ENCODE measurements around the gene ASTN2.
"Not testable (repeated sequence)": the region's sequence is repeated elsewhere in the genome, so short reads cannot be mapped to it uniquely, and the experiment has no call there.

Gene ASTN2

DNA sequence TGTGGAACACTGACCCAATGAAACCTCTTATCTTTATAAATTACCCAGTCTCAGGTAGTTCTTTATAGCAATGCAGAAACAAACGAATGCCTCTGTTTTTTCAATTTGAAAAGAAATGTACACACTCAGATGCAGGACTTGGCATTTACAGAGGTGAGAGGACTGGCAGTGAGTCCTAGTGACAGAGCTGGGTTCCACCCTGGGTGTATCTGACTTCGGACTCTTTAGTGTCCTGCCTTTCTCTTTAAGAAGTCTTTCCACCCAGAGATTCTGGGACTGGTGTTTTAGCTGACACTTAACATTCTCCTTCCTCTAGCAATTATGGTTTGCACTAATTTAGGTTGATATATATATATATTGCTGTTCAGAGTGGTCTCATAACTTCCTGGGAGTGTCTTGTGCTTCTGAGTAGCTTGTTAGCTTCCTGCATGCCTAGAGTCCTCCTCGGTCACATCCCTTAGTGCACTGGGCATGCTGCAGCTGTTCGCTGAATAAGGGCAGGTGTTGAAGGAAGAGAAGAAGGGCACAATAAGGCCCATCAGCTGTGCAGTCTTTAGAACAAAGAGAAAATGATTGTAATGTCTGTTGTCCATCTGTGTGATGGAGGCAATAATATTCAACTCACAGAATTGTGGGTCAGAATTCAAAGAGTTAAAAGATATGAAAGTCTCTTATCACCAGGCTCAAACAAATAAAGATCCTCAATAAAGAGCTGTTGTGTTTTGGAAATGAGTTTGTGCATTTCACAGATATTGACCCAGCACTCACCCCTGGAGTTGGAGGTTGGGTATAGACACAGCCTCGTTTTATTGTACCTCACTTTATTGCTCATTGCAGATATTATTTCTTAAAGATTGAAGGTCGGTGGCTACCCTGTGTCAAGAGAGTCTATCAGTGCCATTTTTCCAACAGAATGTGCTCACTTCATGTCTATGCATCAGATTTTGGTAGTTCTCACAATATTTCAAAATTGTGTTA, 540.6 kb downstream of the ASTN2 start:
- no peak for DNase-seq (ENCODE audit: low read depth in 2 of 2)

DNA sequence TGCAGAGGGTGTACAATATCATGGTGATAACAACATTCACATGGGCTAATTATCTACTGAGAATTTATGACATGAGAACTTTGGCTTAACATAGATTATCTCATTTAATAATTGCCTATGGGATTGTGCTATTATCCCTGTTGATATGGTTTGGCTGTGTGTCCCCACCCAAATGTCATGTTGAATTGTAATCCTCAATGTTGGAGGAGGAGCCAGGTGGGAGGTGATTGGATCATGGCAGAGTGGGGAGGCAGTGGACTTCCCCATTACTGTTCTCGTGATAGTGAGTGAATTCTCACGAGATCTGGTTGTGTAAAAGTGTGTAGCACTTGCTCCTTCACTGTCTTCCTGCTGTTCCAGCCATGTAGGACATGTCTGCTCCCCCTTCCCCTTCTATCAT, 541.4 kb downstream of the ASTN2 start:
- DNase-seq (ENCODE audit: low read depth in 2 of 2): no peak

DNA sequence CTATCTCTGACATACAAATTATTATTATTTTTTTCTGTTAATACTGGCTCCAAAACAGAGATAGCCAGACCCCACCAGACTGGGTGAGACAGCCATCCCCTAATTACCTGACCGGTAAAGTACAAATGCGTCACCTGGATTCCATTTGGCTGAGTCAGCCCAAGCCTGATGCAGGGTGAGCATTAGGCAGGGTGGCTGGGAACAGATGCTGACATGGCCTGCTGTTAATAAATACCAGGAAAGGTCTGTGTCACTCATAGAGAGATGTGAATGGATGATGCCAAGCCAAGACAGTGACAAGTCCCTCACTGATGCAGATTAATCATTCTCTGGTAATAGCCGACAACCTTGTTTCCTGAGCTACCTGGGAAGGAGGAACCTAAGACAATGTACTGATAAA, 544.3 kb downstream of the ASTN2 start:
- DNase-seq (ENCODE audit: low read depth in 2 of 2): no peak

DNA sequence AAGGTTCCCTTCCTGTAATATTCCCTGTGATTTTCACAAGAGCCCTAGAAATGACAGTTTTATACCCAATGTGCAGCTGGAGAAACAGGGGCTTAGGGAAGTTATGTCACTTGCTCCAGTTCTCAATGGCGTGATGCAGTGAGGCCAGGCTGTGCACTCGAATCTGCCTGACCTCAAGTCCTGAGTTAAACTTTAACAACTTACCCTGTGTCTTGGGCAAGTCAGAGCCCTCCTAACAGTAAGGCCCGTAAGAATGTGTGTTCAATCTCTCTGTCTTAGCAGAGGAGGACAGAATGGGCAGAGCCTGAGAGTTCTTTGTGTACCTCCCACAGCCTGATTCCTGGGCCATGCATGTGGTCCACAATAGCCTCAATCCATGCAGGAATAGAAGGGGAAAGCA, 546.7 kb downstream of the ASTN2 start:
- no peak for DNase-seq (ENCODE audit: low read depth in 2 of 2)

DNA sequence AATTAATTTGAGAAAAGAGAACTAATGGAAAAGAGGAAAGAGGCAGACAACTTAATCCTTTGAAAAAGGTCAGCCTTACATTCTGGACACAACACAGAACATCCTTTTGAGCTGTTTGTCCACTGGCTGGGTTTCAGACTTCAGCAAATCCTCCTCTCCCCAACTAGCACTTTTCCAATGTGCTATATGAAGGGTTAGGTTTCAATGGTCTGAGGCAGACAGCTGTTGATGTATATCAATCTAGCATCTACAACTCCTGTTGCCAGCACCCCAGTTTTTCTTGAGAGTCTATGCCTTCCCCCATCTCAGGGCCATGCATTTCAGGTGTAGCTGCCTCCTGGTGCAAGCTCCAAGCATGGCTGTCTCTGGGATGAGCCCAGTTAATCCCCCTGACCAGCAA, 553.5 kb downstream of the ASTN2 start:
- no peak for DNase-seq (ENCODE audit: low read depth in 2 of 2)

DNA sequence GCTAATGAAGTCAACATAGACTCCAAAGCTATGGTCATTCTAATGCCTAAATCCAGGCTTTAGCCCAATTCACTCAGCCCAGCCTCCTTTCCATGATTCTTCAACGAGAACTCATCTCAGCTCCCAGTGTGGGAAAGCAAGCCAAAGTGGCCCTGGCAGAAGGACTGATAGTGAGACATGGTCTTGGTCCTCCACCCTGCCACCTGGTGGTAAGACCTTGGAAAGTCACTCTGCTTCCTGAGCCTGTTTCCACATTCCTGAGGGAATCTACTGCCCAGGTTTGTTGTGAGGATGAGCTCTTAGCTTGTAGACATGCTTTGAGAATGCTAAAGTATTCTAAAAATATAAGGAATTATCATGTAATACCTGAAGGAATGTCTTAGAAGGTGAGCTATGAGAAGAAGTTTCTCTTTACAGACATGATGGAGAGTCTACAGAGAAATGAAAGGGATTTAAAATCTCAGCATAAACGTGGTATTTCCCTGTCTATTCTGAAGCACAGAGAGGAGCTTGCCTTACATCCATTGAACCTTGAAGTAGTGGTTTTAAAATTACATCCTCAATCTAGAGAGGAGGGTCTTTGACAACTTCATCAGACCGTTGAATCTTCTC, 554.2 kb downstream of the ASTN2 start:
- peak in 1 of 2 donors; percentile 0 for DNase-seq (ENCODE audit: low read depth in 2 of 2)

DNA sequence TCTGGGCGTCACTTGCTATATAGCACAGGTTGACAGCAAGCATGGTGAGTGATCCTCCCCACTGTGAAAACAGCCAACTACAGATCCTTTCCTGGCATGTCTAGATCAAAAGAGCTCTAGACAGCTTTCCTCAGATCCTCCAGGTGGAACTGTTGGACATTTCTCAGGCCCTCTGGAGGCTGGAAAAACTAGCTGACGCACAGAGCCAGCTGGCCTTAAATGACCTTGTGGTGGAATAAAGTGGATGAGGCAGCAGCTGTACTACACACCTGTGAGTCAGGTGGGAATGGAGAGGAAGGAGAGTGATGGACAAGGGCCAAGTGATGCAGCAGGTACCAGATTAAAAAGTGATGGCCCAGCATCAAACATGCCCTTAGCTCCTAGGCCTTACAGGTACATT, 555.1 kb downstream of the ASTN2 start:
- DNase-seq (ENCODE audit: low read depth in 2 of 2): no peak

DNA sequence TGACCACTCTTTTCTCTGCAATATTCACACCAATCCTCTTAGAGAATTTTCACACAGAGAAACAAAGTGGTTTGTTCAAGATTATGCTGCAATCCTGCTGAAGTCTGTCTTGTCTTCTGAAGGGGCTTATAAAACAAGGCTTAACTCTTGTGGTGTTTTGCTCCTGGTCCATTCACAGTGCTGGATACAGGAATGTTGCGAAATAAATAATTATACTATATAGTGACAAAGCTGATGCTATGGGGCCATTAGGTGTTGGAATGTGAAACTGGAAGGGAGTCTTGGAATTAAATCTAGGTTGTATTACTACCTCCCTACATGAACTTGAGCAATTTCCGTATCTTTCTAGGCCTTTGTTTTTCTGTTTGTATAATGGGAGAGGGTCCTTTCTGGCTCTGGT, 557.5 kb downstream of the ASTN2 start:
- no peak for DNase-seq (ENCODE audit: low read depth in 2 of 2)

DNA sequence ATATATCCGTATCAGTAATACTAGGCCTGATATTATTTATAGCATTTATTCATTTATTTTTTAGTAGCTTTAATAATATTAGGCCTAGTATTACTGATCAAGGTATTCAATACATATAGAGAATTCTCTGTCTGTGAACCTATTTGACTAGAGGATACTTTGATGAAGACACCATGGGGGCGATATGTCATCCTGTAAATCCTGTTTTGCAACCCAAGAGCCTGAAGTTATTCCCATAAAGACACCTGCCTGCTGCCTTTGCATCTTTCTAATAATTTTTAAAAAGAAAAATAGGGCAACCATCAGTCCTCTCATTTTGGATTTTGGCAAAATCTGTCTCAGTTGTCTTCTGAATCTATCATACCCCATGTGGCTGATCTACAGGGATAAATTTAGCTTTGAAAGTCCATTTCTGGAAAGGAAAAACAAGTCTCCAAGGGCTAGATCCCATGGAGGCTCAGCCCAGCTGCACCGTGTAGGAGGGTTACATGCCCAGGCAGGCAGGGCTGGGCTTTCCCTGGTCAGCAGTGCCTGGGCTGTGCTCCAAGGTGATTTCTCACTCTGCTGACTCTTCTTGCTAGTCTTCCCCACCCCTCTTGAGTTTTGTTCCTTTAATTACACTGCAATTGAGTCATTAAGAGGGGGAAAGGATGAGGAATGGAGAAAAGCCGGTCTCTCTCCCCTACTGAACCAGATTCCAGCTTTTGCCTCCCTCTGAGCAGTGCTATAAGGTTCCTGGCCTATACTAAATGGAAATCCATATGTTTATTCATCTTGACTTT, 558.8 kb downstream of the ASTN2 start:
- DNase-seq (ENCODE audit: low read depth in 2 of 2): no peak

DNA sequence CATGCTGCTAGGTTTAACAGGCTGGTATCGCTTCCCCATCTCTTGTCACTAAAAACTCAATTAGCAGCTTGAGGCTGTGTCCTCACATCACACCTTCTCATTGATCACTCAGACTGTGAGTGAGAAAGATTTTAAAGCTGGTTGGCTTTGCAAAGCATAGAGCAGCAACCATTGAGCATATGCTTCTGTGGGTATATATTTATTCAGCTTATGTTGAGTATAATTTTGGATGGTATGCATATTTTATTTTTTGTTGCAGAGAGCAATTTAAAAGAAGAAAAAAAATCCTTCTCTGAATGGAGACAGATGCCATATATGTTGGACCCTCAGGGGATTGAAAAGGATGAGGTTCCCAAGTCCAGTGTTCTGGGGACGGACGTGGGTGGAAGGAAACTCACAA, 565.1 kb downstream of the ASTN2 start:
- DNase-seq (ENCODE audit: low read depth in 2 of 2): no peak

DNA sequence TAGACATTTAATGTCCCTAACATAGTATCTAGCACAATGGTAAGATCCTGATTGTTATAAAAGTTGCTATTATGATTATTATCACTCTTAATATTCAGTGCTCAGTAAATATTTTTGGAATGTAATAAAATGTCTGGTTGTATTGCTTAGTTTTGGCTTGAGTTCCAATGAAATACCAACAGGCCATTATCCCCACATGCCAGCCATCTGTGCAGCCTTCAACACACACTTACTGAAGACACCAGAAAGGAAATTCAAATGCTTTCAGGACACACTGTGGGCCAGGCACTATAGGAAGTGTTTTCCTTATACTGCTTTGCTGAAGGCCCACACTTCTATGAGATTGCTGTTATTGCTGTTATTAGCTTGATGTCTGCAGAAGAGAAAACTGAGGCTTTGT, 570.2 kb downstream of the ASTN2 start:
- no peak for DNase-seq (ENCODE audit: low read depth in 2 of 2)

DNA sequence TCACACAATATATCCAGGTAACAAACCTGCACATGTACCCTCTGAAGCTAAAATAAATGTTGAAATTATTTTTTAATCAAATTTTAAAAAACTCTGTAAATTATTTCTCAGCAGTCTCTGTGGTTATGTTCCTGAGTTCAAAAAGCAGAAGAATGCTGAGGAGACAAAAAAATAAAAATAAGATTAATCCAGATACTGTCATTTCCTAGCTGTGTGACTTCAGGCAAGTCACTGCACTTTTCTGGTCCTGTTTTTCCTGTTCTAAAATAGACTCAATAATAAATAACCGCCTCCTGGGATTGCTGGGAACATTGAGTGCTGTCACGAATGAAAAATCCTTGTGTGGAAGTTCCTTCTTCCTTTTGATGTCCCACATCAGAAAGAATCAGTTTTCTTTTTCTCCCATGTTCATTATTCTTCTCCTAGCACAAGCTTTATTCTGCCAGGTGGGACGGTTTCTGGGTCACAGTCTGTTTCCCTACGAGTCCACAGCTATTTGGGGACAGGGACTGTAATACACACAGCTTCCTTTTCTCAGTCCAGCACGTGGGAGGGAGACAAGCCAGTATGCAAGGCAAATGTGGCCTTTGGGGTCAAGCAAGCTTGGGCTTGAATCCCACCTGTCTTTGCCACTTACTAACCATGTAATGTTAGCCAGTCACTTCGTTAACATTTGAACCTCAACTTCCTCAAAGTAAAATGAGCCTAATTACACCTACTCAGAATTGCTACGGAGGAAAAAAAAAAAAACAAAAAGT, 570.8 kb downstream of the ASTN2 start:
- no peak for DNase-seq (ENCODE audit: low read depth in 2 of 2)

DNA sequence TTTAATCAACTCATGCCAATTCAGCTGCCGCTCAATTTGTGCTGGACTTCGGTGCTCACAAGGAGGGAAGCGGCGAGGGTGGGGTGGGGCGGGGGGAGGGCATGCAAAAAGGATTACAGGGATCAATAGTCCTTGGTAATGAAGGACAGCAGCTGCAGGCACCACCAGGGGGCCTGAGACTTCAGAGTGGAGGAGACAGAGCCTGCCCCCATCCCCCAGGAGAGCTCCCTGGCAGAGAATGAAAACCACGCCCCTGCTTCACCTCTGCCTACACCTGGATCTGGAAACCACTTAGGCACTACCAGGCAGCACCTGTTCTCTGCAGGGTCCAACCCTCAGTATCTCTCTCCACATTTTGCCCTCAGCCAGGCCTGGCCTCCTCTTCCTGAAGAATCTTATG, 572.2 kb downstream of the ASTN2 start:
- no peak for DNase-seq (ENCODE audit: low read depth in 2 of 2)

DNA sequence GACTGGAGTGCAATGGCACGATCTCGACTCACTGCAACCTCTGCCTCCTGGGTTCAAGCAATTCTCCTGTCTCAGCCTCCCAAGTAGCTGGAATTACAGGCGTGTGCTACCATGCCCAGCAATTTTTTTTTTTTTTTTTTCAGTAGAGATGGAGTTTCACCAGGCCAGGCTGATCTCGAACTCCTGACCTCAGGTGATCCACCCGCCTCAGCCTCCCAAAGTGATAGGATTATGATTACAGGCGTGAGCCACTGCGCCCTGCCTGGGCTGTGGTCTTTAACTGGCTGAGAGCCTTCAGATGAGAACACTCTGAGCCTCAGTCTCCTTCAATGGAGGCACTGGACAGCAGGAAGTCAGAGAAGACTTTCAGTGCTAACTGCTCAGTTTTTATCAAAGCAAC, 576.4 kb downstream of the ASTN2 start:
- DNase-seq (ENCODE audit: low read depth in 2 of 2): not testable (repeated sequence)

DNA sequence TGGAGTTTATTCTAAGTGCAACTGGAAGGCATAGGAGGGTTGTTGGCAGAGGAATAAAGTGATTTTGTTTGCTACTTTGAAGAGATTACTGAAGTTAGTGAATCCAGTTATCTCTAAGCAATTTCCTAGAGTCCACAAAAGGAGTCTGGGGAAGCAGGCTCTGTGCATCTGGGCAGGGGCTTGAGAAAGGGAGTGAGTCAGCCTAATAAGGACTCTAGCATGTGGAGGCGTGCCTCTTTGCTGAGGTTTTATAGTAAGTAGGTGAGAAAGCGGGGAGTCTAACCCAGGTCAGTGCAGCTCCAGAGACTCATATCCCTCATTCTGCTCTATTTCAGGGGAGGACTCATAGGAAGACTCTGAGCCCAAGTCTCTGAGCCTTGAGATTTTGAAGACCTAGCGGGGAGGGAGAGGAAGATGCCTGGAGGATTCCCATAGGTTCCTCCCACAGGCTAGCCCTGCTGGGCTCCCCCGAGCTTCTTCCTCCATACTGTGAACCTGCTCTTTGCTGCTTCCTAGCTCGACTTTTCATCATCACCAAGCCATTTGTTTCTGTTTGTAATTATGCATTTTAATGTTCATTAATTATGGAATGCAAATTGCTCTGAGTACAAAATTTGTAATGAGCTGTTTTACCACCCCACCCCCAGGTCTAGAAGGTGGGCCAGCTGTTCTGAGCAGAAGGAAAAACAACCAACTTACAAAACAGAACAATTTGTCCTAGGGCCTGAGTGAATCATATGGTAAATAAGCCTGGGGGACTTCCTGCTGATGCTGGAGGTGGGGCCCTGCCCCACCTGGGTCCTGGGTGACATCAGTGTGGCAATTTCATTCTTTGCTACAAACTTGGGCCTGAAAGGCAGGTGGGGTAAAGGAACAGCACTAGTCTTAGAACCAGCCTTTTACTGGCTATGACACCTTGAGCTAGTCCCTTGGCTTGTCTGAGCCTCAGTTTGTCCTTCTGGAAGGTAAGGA, 577.6 kb downstream of the ASTN2 start:
- no peak for DNase-seq (ENCODE audit: low read depth in 2 of 2)

DNA sequence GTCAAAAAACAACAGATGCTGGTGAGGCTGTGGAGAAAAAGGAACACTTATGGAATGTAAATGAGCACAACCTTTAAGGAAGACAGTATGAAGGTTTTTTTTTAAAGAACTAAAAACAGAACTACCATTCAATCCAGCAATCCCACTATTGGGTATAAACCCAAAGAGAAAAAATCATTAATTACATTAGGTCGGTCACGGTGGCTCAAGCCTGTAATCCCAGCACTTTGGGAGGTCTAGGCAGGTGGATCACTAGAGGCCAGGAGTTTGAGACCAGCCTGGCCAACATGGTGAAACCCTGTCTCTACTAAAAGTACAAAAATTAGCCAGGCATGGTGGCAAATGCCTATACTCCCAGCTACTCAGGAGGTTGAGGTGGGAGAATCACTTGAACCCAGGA, 584.5 kb downstream of the ASTN2 start:
- not testable (repeated sequence) for DNase-seq (ENCODE audit: low read depth in 2 of 2)

DNA sequence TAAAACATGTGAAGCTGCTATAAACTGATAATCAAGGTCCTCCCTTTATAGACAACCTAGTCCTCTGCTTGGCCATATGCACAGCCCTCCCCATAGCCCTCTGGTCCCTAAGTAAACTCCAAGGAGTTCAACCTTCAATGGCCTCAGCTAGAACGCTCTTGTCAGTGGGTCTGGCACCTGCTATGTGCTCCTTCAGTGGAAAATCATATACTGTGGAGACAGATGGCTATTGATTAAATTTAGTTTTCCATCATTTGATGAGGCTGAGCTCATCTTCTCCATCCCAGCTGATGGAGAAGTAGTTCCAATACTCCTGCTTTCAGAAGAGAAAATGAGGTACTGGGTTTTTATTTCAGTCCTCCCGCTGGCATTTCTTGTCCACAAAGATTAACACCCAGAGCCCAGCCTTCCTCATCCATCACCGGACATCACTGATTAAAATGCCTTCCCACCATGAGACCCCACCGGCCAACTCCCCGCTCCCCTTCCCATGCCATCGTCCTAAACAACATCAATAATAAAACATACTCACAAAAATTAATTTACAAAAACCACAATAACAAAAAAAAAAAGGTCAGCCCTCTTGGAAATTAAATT, 593.1 kb downstream of the ASTN2 start:
- no peak for DNase-seq (ENCODE audit: low read depth in 2 of 2)

DNA sequence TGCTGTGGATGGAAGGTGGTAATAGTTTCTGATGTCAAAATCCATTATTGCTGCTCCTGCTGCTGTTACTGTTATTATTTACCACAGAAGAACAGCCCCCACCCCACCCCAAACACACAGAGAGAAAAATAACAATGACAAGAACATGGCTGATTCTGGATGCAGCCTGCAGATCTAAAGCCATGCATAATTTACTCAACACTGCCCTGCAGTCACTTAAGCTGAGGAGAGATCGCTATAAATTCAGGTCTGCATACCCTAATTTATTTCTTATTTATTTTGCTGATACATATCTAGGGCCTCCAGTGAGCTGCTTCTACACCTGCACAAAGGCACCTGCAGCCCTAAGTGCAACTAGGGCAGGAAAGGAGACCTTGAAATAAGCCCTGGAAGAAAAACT, 595.7 kb downstream of the ASTN2 start:
- DNase-seq (ENCODE audit: low read depth in 2 of 2): no peak

DNA sequence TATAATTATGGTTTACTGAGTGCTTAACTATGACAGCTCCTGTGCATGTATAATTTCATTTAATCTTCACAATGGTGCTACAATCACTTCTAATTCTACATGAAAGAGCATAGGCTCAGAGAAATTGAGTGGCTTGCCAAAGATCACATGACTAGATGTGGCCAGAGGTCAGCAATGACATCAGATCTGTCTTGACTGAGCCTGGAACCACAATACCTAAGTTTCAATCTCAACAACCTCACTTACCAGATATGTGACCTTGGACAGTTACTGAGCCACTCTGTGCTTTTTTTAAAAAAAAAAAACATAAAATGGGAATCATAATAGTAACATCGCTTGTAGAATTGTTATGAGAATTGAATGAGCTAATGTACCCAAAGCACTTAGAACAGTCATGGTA, 597.1 kb downstream of the ASTN2 start:
- DNase-seq (ENCODE audit: low read depth in 2 of 2): no peak

DNA sequence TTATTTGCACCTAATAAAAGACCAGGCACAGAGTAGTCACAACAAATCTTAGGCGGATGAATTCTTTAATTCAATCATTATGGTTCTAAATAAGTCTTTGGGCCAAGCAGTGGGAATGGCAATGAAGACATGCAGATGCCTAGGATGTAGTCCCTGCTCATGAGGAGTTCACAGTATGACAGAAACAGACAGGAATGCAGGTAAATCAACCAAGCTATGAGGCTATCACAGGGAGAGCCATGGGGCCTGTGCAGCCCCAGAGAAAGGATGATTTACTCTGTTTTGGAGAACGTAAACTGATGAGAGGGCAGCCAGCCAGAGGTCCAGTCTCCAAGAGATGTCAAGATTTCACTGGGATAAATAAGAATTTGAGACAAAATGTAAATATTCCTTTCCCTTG, 598.4 kb downstream of the ASTN2 start:
- DNase-seq (ENCODE audit: low read depth in 2 of 2): no peak
